ENCODE results near the gene CASK.

Gene CASK

DNA sequence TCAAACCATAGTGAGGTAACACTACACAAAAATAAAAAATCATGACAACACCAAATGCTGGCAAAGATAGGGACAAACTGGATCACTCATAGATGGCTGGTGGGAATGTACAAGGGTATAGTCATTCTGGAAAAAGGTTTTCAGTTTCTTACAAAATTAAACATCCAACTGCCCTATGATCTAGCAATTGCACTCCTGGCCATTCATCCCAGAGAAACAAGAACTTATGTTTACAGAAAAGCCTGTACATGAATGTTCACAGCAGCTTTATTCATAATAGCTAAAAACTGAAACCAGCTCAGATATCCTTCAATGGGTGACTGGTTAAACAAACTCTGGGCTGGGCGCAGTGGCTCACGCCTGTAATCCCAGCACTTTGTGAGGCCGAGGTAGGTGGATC is 432.9 kb downstream of the CASK start:
- H3K4me3 ChIP-seq (ENCODE audit: low read depth, low read length), result no peak overlapping the region
- in situ Hi-C loops (cut with HindIII; ENCODE audit: low sequenced_read_pairs), result no loop called here
- TF ChIP-seq, protein P1, sequence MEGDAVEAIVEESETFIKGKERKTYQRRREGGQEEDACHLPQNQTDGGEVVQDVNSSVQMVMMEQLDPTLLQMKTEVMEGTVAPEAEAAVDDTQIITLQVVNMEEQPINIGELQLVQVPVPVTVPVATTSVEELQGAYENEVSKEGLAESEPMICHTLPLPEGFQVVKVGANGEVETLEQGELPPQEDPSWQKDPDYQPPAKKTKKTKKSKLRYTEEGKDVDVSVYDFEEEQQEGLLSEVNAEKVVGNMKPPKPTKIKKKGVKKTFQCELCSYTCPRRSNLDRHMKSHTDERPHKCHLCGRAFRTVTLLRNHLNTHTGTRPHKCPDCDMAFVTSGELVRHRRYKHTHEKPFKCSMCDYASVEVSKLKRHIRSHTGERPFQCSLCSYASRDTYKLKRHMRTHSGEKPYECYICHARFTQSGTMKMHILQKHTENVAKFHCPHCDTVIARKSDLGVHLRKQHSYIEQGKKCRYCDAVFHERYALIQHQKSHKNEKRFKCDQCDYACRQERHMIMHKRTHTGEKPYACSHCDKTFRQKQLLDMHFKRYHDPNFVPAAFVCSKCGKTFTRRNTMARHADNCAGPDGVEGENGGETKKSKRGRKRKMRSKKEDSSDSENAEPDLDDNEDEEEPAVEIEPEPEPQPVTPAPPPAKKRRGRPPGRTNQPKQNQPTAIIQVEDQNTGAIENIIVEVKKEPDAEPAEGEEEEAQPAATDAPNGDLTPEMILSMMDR (IDR thresholded peaks at IDR 0.05; ENCODE audit: low read depth, low read length, missing control alignments), result no peak
- no peak for DNase-seq (ENCODE audit: low read depth)

- in situ Hi-C loops (cut with HindIII; ENCODE audit: low sequenced_read_pairs), result no loop called here
- H3K4me3 ChIP-seq (ENCODE audit: low read depth, low read length), result no peak overlapping the region
- no peak for DNase-seq (ENCODE audit: low read depth)
- TF ChIP-seq, protein P1 (IDR thresholded peaks at IDR 0.05; ENCODE audit: low read depth, low read length, missing control alignments), result no peak
Observed at GRCh38 chrX:41482154-41482850, 441.1 kb downstream of the CASK start.

GRCh38 chrX:41481264-41482109 is 441.9 kb downstream of the CASK start:
- TF ChIP-seq, protein P1 (IDR thresholded peaks at IDR 0.05; ENCODE audit: low read depth, low read length, missing control alignments), result peak; percentile 35
- in situ Hi-C loops (cut with HindIII; ENCODE audit: low sequenced_read_pairs), result no loop called here
- DNase-seq (ENCODE audit: low read depth), result no peak
- no peak overlapping the region for H3K4me3 ChIP-seq (ENCODE audit: low read depth, low read length)

DNA sequence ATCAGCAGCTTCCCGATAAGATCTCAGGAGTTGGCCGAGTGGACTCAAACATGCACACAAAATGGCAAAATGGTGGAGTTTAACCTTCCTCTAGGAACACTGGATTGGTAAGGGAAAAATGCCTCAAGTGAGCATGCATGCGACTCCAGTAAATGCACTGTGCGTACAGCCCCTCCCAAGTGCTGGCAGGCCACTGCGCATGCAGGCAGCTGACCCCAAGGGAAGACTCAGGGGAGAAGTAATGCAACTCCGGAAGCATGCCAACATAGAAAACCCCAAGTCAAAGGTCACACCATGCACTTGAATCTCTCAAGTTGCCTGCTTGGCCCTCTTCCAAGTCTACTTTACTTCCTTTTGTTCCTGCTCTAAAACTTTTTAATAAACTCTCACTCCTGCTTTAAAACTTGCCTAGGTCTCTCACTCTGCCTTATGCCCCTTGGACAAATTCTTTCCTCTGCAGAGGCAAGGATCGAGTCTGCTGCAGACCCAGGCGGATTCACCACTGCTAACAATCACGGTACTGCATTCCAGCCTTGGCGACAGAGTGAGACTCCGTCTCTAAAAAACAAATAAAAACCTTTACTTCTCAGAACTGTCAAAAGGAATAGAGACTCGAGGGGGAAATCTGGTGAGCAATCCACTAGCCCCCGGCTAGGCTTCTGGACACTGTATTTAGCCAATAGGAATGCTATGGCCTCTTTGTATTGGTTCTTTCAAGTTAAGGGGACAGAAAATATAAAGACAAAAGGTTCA is 442.7 kb downstream of the CASK start:
- H3K4me3 ChIP-seq (ENCODE audit: low read depth, low read length), result no peak overlapping the region
- TF ChIP-seq, protein P1 (IDR thresholded peaks at IDR 0.05; ENCODE audit: low read depth, low read length, missing control alignments), result no peak
- no peak for DNase-seq (ENCODE audit: low read depth)
- in situ Hi-C loops (cut with HindIII; ENCODE audit: low sequenced_read_pairs), result no loop called here

GRCh38 chrX:41478381-41478911 is 444.9 kb downstream of the CASK start:
- in situ Hi-C loops (cut with HindIII; ENCODE audit: low sequenced_read_pairs), result no loop called here

More at GRCh38 chrX:41478381-41478911, 444.9 kb downstream of the CASK start:
- DNase-seq (ENCODE audit: low read depth), result no peak
- TF ChIP-seq, protein P1 (IDR thresholded peaks at IDR 0.05; ENCODE audit: low read depth, low read length, missing control alignments), result no peak
- no peak overlapping the region for H3K4me3 ChIP-seq (ENCODE audit: low read depth, low read length)

All from astrocyte of the cerebellum (primary cell).